ENCODE data around the gene ZC2HC1B. TPM values are rescaled to one million over a fixed set of nuclear protein-coding genes. Genes with fewer than 3 reads are reported as not detected.
"Not testable (repeated sequence)": the region's sequence is repeated elsewhere in the genome, so short reads cannot be mapped to it uniquely, and the experiment has no call there.

Gene ZC2HC1B
- total RNA-seq, 6 experiments from 2014 or later, result not detected

- no peak for TF ChIP-seq CTCF (IDR thresholded peaks at IDR 0.05)
These were observed 36.1 kb downstream of the ZC2HC1B start for GRCh38 chr6:143900358-143900757.

GRCh38 chr6:143901885-143902750, 37.8 kb downstream of the ZC2HC1B start:
- H3K9me3 Mint-ChIP-seq, result peaks cover 5% of the 10 kb centered on the region; the same call in 1 of the 2 replicates
- H3K36me3 Mint-ChIP-seq (ENCODE audit: low read depth), result peaks cover 4% of the 10 kb centered on the region; the same call in 1 of the 2 replicates
- no peak for TF ChIP-seq CTCF (IDR thresholded peaks at IDR 0.05)
- H3K27ac Mint-ChIP-seq, result no peak overlapping the region
- H3K4me3 Mint-ChIP-seq, result no peak overlapping the region
- no peak for DNase-seq
- peaks cover 21% of the 10 kb centered on the region for H3K27me3 Mint-ChIP-seq (ENCODE audit: insufficient read depth)
- H3K4me1 Mint-ChIP-seq (ENCODE audit: low read depth), result no peaks in the 10 kb centered on the region

More at GRCh38 chr6:143900358-143900757, 36.1 kb downstream of the ZC2HC1B start:
- no peak overlapping the region for H3K27ac Mint-ChIP-seq
- peaks cover 4% of the 10 kb centered on the region; the same call in 1 of the 2 replicates for H3K36me3 Mint-ChIP-seq (ENCODE audit: low read depth)
- H3K27me3 Mint-ChIP-seq (ENCODE audit: insufficient read depth), result peaks cover 16% of the 10 kb centered on the region
- H3K4me3 Mint-ChIP-seq, result no peak overlapping the region
- H3K4me1 Mint-ChIP-seq (ENCODE audit: low read depth), result no peaks in the 10 kb centered on the region
- DNase-seq, result no peak
- peaks cover 5% of the 10 kb centered on the region; the same call in 1 of the 2 replicates for H3K9me3 Mint-ChIP-seq

- Mint-ChIP-seq H3K4me3 (no peak overlapping the region), H3K4me1 (ENCODE audit: low read depth) (no peaks in the 10 kb centered on the region), H3K27me3 (ENCODE audit: insufficient read depth) (peaks cover 18% of the 10 kb centered on the region), H3K9me3 (peaks cover 5% of the 10 kb centered on the region; the same call in 1 of the 2 replicates), H3K27ac (no peak overlapping the region), H3K36me3 (ENCODE audit: low read depth) (peaks cover 4% of the 10 kb centered on the region; the same call in 1 of the 2 replicates)
- TF ChIP-seq CTCF (IDR thresholded peaks at IDR 0.05), result no peak
- no peak for DNase-seq
These were observed 38.6 kb downstream of the ZC2HC1B start for GRCh38 chr6:143902827-143903226.

GRCh38 chr6:143911028-143911427, 46.8 kb downstream of the ZC2HC1B start:
- no peak for DNase-seq
- Mint-ChIP-seq H3K27me3 (ENCODE audit: insufficient read depth) (peaks cover 39% of the 10 kb centered on the region), H3K4me3 (no peak overlapping the region), H3K36me3 (ENCODE audit: low read depth) (peaks cover 7% of the 10 kb centered on the region; the same call in 1 of the 2 replicates), H3K9me3 (peaks cover 23% of the 10 kb centered on the region; the same call in 1 of the 2 replicates), H3K27ac (no peak overlapping the region), H3K4me1 (ENCODE audit: low read depth) (no peaks in the 10 kb centered on the region)
- TF ChIP-seq CTCF (IDR thresholded peaks at IDR 0.05), result no peak

- peaks cover 34% of the 10 kb centered on the region for H3K27me3 Mint-ChIP-seq (ENCODE audit: insufficient read depth)
- peaks cover 7% of the 10 kb centered on the region; the same call in 1 of the 2 replicates for H3K36me3 Mint-ChIP-seq (ENCODE audit: low read depth)
- no peak overlapping the region for H3K27ac Mint-ChIP-seq
- peaks cover 23% of the 10 kb centered on the region; the same call in 1 of the 2 replicates for H3K9me3 Mint-ChIP-seq
- no peak for TF ChIP-seq CTCF (IDR thresholded peaks at IDR 0.05)
- H3K4me1 Mint-ChIP-seq (ENCODE audit: low read depth), result no peaks in the 10 kb centered on the region
- H3K4me3 Mint-ChIP-seq, result no peak overlapping the region
- DNase-seq, result no peak
These were observed 48.4 kb downstream of the ZC2HC1B start for GRCh38 chr6:143912671-143913070.

GRCh38 chr6:143917026-143917425, 52.8 kb downstream of the ZC2HC1B start:
- not testable (repeated sequence) for H3K4me3 Mint-ChIP-seq; DNase-seq; H3K27ac Mint-ChIP-seq; H3K4me1 Mint-ChIP-seq (ENCODE audit: low read depth)
- Mint-ChIP-seq H3K9me3 (peaks cover 12% of the 10 kb centered on the region), H3K36me3 (ENCODE audit: low read depth) (peaks cover 13% of the 10 kb centered on the region), H3K27me3 (ENCODE audit: insufficient read depth) (peaks cover 18% of the 10 kb centered on the region)
